ENCODE data around the gene FAH. TPM values are rescaled to one million over a fixed set of nuclear protein-coding genes. Genes with fewer than 3 reads are reported as not detected.

Gene FAH
- total and polyA plus RNA-seq, 2 donors (not counting 3 experiments of a cell fraction or from before 2014, with no cell fraction given), result 18.2 to 18.7 TPM

GRCh38 chr15:80180468-80180867 lies 27.7 kb downstream of the FAH start:
- ChIA-PET CTCF (interaction anchor here (2.2 kb wide), 1 partner anchor 7 kb away, joined by 5 read pairs; no protein-coding TSS in a partner anchor), POLR2A (no interaction called here)
- Histone ChIP-seq H3K4me2 (ENCODE audit: insufficient read depth, low read length) (no peak overlapping the region), H4K20me1 (replicated peaks; ENCODE audit: control insufficient read depth, extremely low read depth, insufficient read depth, low read length) (no peaks in the 10 kb centered on the region), H3K27me3 (ENCODE audit: control insufficient read depth in 2 of 2, insufficient read depth in 2 of 2, low read length in 2 of 2) (no peaks in the 10 kb centered on the region), H3K27ac (ENCODE audit: insufficient read depth, low read depth, low read length) (no peak overlapping the region), H3K4me3 (replicated peaks in 1 of 3; ENCODE audit: insufficient read depth in 1 of 3, low read depth in 1 of 3, low read length in 3 of 3) (no peak overlapping the region), H3K36me3 (ENCODE audit: control insufficient read depth in 2 of 2, extremely low read depth in 1 of 2, insufficient read depth in 2 of 2, low read length in 2 of 2) (no peaks in the 10 kb centered on the region), H2AFZ (ENCODE audit: low read depth, low read length) (no peak overlapping the region), H3K79me2 (ENCODE audit: control insufficient read depth, insufficient read depth, low read length) (no peaks in the 10 kb centered on the region), H3K4me1 (ENCODE audit: control insufficient read depth, extremely low read depth, insufficient read depth, low read length) (peaks cover 28% of the 10 kb centered on the region), H3K9me3 (replicated peaks; ENCODE audit: control insufficient read depth, insufficient read depth, low read length) (no peaks in the 10 kb centered on the region), H3K9ac (replicated peaks; ENCODE audit: extremely low read depth, insufficient read depth, low read length) (no peak overlapping the region), H3K9me1 (replicated peaks; ENCODE audit: control insufficient read depth, extremely low read depth, insufficient read depth, low read length) (no peaks in the 10 kb centered on the region)
- intact Hi-C loops (cut with micrococcal nuclease), result no loop called here
- FAIRE-seq (no peak), DNase-seq (ENCODE audit: low read depth, low spot score) (no peak)
- no peak for TF ChIP-seq JUN (IDR thresholded peaks at IDR 0.05; ENCODE audit: borderline replicate concordance, insufficient read depth, insufficient read length, low read depth)
- TF ChIP-seq MAX (IDR thresholded peaks at IDR 0.05; ENCODE audit: insufficient read depth, insufficient read length), result no peak
- no peak for TF ChIP-seq EZH2 (IDR thresholded peaks at IDR 0.05; ENCODE audit: borderline replicate concordance, low read depth, low read length, severe bottlenecking)
- TF ChIP-seq MYC (IDR thresholded peaks at IDR 0.05; ENCODE audit: low read depth, low read length), result no peak
- TF ChIP-seq CTCF (IDR thresholded peaks at IDR 0.05; ENCODE audit: extremely low read depth in 1 of 2, insufficient read depth in 1 of 2, low read depth in 1 of 2, low read length in 2 of 2), result no peak
- no peak for TF ChIP-seq POLR2A (IDR thresholded peaks at IDR 0.05; ENCODE audit: low read depth, low read length)
- no peak for TF ChIP-seq GATA2 (IDR thresholded peaks at IDR 0.05; ENCODE audit: insufficient read depth, insufficient read length, low read depth, low read length)
- TF ChIP-seq FOS (IDR thresholded peaks at IDR 0.05; ENCODE audit: borderline replicate concordance, insufficient read depth, low read length), result no peak
- no peak for TF ChIP-seq POLR2AphosphoS5 (IDR thresholded peaks at IDR 0.05; ENCODE audit: insufficient read depth, low read depth, low read length)
- dilution Hi-C loops (cut with MboI; ENCODE audit: extremely low pct_ligation_motif_present, low sequenced_read_pairs), result no loop called here
- no TSS peak for BruUV-seq (replicated peaks)

Measured in endothelial cell of umbilical vein (primary cell).